Thyroid gland (tissue), 4 donors: ENCODE data around the gene DIP2A.

Experiments
- POLR2A ChIP-seq, 2 donors: fragments of 450-650 bp; IDR thresholded peaks; one replicate each; pipeline ENCODE4 v1.6.1; 2017; ENCODE audit warnings: antibody characterized with exemption in 2 of 2, mild to moderate bottlenecking in 2 of 2, moderate library complexity in 1 of 2
- TF ChIP-seq, protein P1 (sequence below), 6 experiments: fragments of 200-600 bp in 3 of 6; fragments of 450-650 bp in 3 of 6; sonication (generic) in 3 of 6; IDR thresholded peaks; one replicate each; pipeline ENCODE4 v1.5.1; 2016 to 2019; ENCODE audit warnings: antibody characterized with exemption in 6 of 6, mild to moderate bottlenecking in 2 of 6, inconsistent platforms in 1 of 6, moderate library complexity in 1 of 6

GRCh38 chr21:46472246-46472645, 13.6 kb downstream of the DIP2A start:
- TF ChIP-seq, protein P1, sequence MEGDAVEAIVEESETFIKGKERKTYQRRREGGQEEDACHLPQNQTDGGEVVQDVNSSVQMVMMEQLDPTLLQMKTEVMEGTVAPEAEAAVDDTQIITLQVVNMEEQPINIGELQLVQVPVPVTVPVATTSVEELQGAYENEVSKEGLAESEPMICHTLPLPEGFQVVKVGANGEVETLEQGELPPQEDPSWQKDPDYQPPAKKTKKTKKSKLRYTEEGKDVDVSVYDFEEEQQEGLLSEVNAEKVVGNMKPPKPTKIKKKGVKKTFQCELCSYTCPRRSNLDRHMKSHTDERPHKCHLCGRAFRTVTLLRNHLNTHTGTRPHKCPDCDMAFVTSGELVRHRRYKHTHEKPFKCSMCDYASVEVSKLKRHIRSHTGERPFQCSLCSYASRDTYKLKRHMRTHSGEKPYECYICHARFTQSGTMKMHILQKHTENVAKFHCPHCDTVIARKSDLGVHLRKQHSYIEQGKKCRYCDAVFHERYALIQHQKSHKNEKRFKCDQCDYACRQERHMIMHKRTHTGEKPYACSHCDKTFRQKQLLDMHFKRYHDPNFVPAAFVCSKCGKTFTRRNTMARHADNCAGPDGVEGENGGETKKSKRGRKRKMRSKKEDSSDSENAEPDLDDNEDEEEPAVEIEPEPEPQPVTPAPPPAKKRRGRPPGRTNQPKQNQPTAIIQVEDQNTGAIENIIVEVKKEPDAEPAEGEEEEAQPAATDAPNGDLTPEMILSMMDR (IDR thresholded peaks at IDR 0.05), result no peak
- TF ChIP-seq POLR2A (IDR thresholded peaks at IDR 0.05), result no peak
